Measurements from ENCODE around the gene FSCN2. TPM values are rescaled to one million over a fixed set of nuclear protein-coding genes. Genes with fewer than 3 reads are reported as not detected.
A peak's percentile ranks its signal among the peaks of the same experiment; 100 is the strongest.

FSCN2 gene, protein sequence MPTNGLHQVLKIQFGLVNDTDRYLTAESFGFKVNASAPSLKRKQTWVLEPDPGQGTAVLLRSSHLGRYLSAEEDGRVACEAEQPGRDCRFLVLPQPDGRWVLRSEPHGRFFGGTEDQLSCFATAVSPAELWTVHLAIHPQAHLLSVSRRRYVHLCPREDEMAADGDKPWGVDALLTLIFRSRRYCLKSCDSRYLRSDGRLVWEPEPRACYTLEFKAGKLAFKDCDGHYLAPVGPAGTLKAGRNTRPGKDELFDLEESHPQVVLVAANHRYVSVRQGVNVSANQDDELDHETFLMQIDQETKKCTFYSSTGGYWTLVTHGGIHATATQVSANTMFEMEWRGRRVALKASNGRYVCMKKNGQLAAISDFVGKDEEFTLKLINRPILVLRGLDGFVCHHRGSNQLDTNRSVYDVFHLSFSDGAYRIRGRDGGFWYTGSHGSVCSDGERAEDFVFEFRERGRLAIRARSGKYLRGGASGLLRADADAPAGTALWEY
- total RNA-seq (2012; rRNA removed) (0.18 and 0.28 TPM in 2 replicates), polyA plus RNA-seq (2012; rRNA removed) (0.84 and 1.1 TPM in 2 replicates), Bru-seq, nascent RNA (percentile 50 among the genes with signal in this experiment), BruChase-seq, experiment 1, labeled RNA remaining after a 6-hour chase (percentile 56 among the genes with signal in this experiment), BruChase-seq, experiment 2, labeled RNA remaining after a 2-hour chase (percentile 56 among the genes with signal in this experiment)
- polyA plus RNA-seq (2012; cell fraction: cytosol; rRNA removed) = 0.22 and 0.96 TPM in 2 replicates
- 2.6 and 6.7 TPM in 2 replicates for polyA plus RNA-seq (2012; cell fraction: nucleus; rRNA removed; ENCODE audit: low replicate concordance)
- long read RNA-seq, partial matches to known transcripts = 1 of 2 reads
- long read RNA-seq, other reads (novel, unspliced or antisense) = 1 of 2 reads

DNA sequence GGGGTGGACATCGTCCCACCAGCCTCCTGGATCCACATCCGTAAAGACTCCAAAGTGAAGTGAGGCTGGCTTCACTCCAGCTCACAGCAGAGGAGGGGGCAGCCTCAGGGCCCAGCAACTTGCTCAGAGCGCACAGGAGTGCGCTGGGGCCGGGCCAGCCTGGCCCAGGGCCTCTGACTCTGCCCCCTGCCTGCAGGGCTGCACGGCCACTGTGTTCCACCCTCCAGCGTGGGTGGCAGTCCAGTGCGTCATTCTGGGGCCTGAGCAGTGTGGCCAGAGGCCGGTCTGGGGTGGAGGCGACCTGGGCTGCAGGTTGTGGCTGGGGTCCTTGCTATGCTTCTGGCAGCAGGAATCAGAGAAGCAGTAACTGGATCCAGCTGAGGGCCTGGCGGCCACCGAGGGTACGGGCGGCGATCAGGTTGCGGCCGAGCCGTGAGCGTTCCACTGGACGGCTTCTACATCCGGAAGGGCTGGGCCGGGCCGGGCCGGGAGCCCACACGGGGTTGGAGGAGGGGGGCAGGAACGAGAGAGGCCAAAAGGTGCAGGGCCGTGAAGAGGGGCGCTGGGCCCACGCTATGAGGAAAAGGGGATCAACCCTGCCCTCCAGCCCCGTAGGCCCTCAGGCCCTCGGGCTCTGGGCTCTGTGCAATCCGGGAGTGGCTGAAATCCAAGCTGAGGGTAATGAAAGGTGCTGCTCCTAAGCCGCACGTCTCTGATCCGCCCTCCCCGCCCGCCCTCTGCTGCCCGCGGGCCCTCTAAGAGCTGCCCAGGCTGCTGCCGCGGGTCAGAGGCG, at the start of gene FSCN2:
Gene FSCN2 (plus strand): TSS at position 787 of the 793 bp plus-strand sequence. CDS start 155 bp downstream, outside the sequence.
- no peak within 1 kb of the TSS for H3K14ac ChIP-seq (replicated peaks; ENCODE audit: low read depth, low read length)
- no peak within 1 kb of the TSS for H4K5ac ChIP-seq (ENCODE audit: low read depth, low read length)
- H4K20me1 ChIP-seq (ENCODE audit: insufficient read depth, low read length) = peaks cover 17% of the 10 kb centered on the region
- no peaks in the 10 kb centered on the region for H3K9me3 ChIP-seq (ENCODE audit: control insufficient read depth, insufficient read depth, low read length)
- H2BK20ac ChIP-seq (ENCODE audit: low read depth, low read length) = no peak within 1 kb of the TSS
- intact Hi-C loops (cut with micrococcal nuclease) = no loop called here
- H3K4ac ChIP-seq (ENCODE audit: low read depth, low read length) = no peak within 1 kb of the TSS
- no peak within 1 kb of the TSS for H3K4me2 ChIP-seq (ENCODE audit: low read depth, low read length)
- H2BK15ac ChIP-seq (ENCODE audit: low read depth, low read length) = no peak within 1 kb of the TSS
- no peak within 1 kb of the TSS for H3K18ac ChIP-seq (ENCODE audit: low read depth, low read length)
- DNase-seq (no peak), ATAC-seq (ENCODE audit: low read depth) (peak; percentile 27)
- peaks cover 9% of the 10 kb centered on the region for H3K27me3 ChIP-seq (ENCODE audit: control insufficient read depth, insufficient read depth, low read length)
- H3K23ac ChIP-seq (ENCODE audit: low read depth, low read length) = no peak within 1 kb of the TSS
- H3K4me3 ChIP-seq (ENCODE audit: insufficient read depth, low read depth, low read length) = no peak within 1 kb of the TSS
- no peak within 1 kb of the TSS for H2AFZ ChIP-seq (replicated peaks; ENCODE audit: low read length, poor library complexity)
- in situ Hi-C loops (cut with MboI; ENCODE audit: low sequenced_read_pairs) = no loop called here
- H2BK120ac ChIP-seq (ENCODE audit: low read depth, low read length) = no peak within 1 kb of the TSS
- H3K79me1 ChIP-seq (ENCODE audit: low read depth in 1 of 2, low read length in 2 of 2) = no peaks in the 10 kb centered on the region
- no peaks in the 10 kb centered on the region for H3K36me3 ChIP-seq (ENCODE audit: control insufficient read depth, insufficient read depth, low read length)
- H3K56ac ChIP-seq (ENCODE audit: extremely low read depth, insufficient read depth, low read length) = no peak within 1 kb of the TSS
- H4K91ac ChIP-seq (ENCODE audit: insufficient read depth, low read depth, low read length) = no peak within 1 kb of the TSS
- H3K9me1 ChIP-seq (ENCODE audit: insufficient read depth, low read length) = no peaks in the 10 kb centered on the region
- H3K27ac ChIP-seq (ENCODE audit: insufficient read depth, low read length) = no peak within 1 kb of the TSS
- no peak within 1 kb of the TSS for H2AK9ac ChIP-seq (replicated peaks; ENCODE audit: low read depth, low read length, poor library complexity)
- dilution Hi-C loops (cut with HindIII; ENCODE audit: low sequenced_read_pairs, unreplicated experiment) = no loop called here
- no peak within 1 kb of the TSS for H2AK5ac ChIP-seq (ENCODE audit: low read depth, low read length)
- H2BK5ac ChIP-seq (ENCODE audit: low read depth, low read length, poor library complexity, severe bottlenecking) = no peak within 1 kb of the TSS
- H3K9ac ChIP-seq (ENCODE audit: low read depth, low read length) = no peak within 1 kb of the TSS
- TF ChIP-seq MAZ (IDR thresholded peaks at IDR 0.05; ENCODE audit: borderline replicate concordance, low read depth, low read length) (no peak), FOS (IDR thresholded peaks at IDR 0.05; ENCODE audit: low read depth, low read length) (no peak), NFE2L2 (IDR thresholded peaks at IDR 0.05; ENCODE audit: low read depth, low read length) (no peak), BHLHE40 (IDR thresholded peaks at IDR 0.05; ENCODE audit: low read depth, low read length) (no peak), CEBPB (IDR thresholded peaks at IDR 0.05; ENCODE audit: low read depth, low read length) (no peak), MXI1 (IDR thresholded peaks at IDR 0.05; ENCODE audit: borderline replicate concordance, low read depth, low read length) (no peak), SMC3 (IDR thresholded peaks at IDR 0.05; ENCODE audit: low read depth, low read length) (no peak)
- TF ChIP-seq, protein P1, sequence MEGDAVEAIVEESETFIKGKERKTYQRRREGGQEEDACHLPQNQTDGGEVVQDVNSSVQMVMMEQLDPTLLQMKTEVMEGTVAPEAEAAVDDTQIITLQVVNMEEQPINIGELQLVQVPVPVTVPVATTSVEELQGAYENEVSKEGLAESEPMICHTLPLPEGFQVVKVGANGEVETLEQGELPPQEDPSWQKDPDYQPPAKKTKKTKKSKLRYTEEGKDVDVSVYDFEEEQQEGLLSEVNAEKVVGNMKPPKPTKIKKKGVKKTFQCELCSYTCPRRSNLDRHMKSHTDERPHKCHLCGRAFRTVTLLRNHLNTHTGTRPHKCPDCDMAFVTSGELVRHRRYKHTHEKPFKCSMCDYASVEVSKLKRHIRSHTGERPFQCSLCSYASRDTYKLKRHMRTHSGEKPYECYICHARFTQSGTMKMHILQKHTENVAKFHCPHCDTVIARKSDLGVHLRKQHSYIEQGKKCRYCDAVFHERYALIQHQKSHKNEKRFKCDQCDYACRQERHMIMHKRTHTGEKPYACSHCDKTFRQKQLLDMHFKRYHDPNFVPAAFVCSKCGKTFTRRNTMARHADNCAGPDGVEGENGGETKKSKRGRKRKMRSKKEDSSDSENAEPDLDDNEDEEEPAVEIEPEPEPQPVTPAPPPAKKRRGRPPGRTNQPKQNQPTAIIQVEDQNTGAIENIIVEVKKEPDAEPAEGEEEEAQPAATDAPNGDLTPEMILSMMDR (conservative IDR thresholded peaks at IDR 0.05; ENCODE audit: low read depth, low read length) = peak; percentile 18; the same call in 1 of the 2 replicates
- TF ChIP-seq, protein P2, sequence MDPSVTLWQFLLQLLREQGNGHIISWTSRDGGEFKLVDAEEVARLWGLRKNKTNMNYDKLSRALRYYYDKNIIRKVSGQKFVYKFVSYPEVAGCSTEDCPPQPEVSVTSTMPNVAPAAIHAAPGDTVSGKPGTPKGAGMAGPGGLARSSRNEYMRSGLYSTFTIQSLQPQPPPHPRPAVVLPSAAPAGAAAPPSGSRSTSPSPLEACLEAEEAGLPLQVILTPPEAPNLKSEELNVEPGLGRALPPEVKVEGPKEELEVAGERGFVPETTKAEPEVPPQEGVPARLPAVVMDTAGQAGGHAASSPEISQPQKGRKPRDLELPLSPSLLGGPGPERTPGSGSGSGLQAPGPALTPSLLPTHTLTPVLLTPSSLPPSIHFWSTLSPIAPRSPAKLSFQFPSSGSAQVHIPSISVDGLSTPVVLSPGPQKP (IDR thresholded peaks at IDR 0.05; ENCODE audit: borderline replicate concordance, low read depth, low read length) = no peak
- no TSS peak for BruUV-seq (replicated peaks)
- ChIA-PET POLR2A (ENCODE audit: unreplicated experiment) (no interaction called here), CTCF (no interaction called here)
- WGBS, 2 experiments (ENCODE audit: extremely low coverage in 2 of 2, insufficient read length in 1 of 2) = 35% methylated on average over 16 of the region's 42 CpGs; no CpG with 5 or more reads in 1 of the 2 experiments
- H3K4me1 ChIP-seq (ENCODE audit: control insufficient read depth, insufficient read depth, low read length) = peaks cover 5% of the 10 kb centered on the region; the same call in 1 of the 2 replicates
- H4K8ac ChIP-seq (ENCODE audit: low read depth in 2 of 2, low read length in 2 of 2) = no peak within 1 kb of the TSS

Measured in IMR-90 (cell line).